DMS153 (cell line): Measurements from ENCODE around the gene TMEM143.
"Not testable (repeated sequence)": the region's sequence is repeated elsewhere in the genome, so short reads cannot be mapped to it uniquely, and the experiment has no call there.

Source experiments
- DNase-seq: peaks from one replicate; lab custom pipeline; 2025; lab: John Stamatoyannopoulos, UW

The TMEM143 gene

GRCh38 chr19:48363810-48364597, at the start of gene TMEM143, which contains the start of gene SYNGR4:
Gene TMEM143, minus strand, starts transcription at chr19:48363940. Its CDS starts 20 bp downstream, at chr19:48363920.
Gene SYNGR4, plus strand, starts transcription at chr19:48364367. Its CDS starts 1,476 bp downstream, at chr19:48365843.
- DNase-seq, result peak; percentile 100

GRCh38 chr19:48405850-48406249, 42.1 kb upstream of the TMEM143 start:
- no peak for DNase-seq

- no peak for DNase-seq
Observed at GRCh38 chr19:48405010-48405659, 41.4 kb upstream of the TMEM143 start.

GRCh38 chr19:48403606-48404005, 39.9 kb upstream of the TMEM143 start:
- DNase-seq, result peak; percentile 51

GRCh38 chr19:48401287-48401686, 37.5 kb upstream of the TMEM143 start:
- peak; percentile 44 for DNase-seq

- DNase-seq, result peak; percentile 97
Observed at GRCh38 chr19:48400018-48400742, 36.4 kb upstream of the TMEM143 start.

GRCh38 chr19:48398375-48399235, 34.9 kb upstream of the TMEM143 start:
- peak; percentile 85 for DNase-seq

- DNase-seq, result no peak
Observed at GRCh38 chr19:48398102-48398374, 34.3 kb upstream of the TMEM143 start.

GRCh38 chr19:48397263-48398101, 33.7 kb upstream of the TMEM143 start:
- DNase-seq, result no peak

- no peak for DNase-seq
Observed at GRCh38 chr19:48396824-48397176, 33.1 kb upstream of the TMEM143 start.

GRCh38 chr19:48396016-48396823, 32.5 kb upstream of the TMEM143 start:
- DNase-seq, result no peak

GRCh38 chr19:48395499-48395898, 31.8 kb upstream of the TMEM143 start:
- DNase-seq, result no peak

- DNase-seq, result no peak
Observed at GRCh38 chr19:48395170-48395455, 31.4 kb upstream of the TMEM143 start.

- DNase-seq, result no peak
Observed at GRCh38 chr19:48394331-48395169, 30.8 kb upstream of the TMEM143 start.

GRCh38 chr19:48393559-48394330, 30.0 kb upstream of the TMEM143 start, which contains the start of gene GRIN2D:
Gene GRIN2D, plus strand, starts transcription at chr19:48393668. Its CDS starts 4,725 bp downstream, at chr19:48398393.
- no peak for DNase-seq

- no peak for DNase-seq
Observed at GRCh38 chr19:48392860-48393558, 29.3 kb upstream of the TMEM143 start.

GRCh38 chr19:48392006-48392344, 28.2 kb upstream of the TMEM143 start:
- not testable (repeated sequence) for DNase-seq
